HG02970 (cell line): ENCODE results near the gene PRKCH.

Source experiments
- ATAC-seq: cut with Tn5 transposase; IDR thresholded peaks from one replicate; pipeline ENCODE4 v1.9.1; 2021; ENCODE audit warnings: mild to moderate bottlenecking, moderate library complexity, moderate number of reproducible peaks; ENCODE audit not compliant: unreplicated experiment, low FRiP score

PRKCH gene

GRCh38 chr14:61335049-61335448, 13.7 kb downstream of the PRKCH start:
- no peak for ATAC-seq

DNA sequence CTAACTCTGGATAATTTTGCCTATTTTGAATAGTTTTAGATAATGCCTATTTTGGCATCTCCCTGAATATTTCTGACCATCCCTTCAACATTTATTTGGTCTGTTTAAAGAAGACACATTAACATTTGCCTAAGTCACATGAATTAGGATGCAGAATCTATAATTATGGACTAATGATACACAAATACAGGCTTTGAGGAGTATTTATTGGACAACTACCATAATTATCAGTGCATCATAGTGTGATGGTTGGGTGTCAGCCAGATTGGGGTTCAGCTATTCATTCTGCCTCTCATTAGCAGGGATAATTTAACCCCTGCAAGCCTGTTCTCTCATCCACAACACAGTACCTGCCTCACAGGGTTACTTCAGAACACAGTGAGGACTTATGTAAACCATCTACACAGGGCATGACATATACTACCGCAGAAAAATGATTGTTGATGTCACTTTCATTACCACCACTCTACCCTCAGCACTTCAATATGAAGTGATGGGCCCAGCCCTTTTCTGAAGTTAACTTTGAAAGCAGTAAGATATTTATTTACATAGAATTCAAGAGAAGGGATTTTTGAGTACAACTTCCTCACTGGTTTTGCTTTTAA, 14.4 kb downstream of the PRKCH start:
- no peak for ATAC-seq

- no peak for ATAC-seq
Measured at GRCh38 chr14:61337893-61338292, 16.5 kb downstream of the PRKCH start.

- ATAC-seq = no peak
Measured at GRCh38 chr14:61338457-61338856, 17.1 kb downstream of the PRKCH start.

- no peak for ATAC-seq
Measured at GRCh38 chr14:61341275-61342206, 20.2 kb downstream of the PRKCH start.

- no peak for ATAC-seq
Measured at GRCh38 chr14:61342486-61342885, 21.1 kb downstream of the PRKCH start.

DNA sequence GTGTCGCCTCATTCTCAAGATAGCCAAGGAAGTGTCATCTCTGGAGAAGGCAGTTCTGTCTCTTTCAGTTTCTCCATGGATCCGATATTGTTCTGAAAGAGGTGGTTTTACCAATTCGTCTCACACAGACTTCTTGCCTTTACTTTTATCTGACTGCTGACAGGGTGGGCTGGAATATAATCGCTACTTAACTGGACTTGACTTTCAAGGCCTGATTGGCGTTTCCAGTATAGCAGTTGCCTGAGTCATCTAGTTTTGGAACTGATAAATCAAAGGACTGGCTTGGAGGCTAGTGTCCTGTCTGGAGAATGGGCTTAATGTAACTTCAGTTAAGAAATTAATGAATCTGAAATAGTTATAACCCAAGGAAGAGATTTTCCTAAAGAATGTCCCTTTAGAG, 21.6 kb downstream of the PRKCH start:
- no peak for ATAC-seq

DNA sequence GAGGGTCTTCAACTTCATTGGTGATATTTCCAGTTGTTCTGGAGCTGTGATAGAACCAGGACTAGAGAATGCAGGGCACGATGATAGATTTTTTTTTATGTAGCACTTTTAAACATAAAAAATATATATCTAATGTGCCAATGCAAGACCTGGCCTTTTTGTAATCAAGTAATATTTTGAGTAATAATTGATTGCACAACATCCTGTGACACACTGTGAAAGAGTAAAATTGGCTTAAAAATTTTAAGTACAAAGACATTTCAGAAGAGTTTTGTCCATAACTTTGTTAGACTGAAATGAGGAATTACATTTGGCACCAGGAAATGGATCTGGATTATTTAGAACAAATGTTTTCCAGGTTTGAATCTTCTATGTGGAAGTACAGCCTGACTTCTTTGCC, 22.1 kb downstream of the PRKCH start:
- ATAC-seq = no peak

DNA sequence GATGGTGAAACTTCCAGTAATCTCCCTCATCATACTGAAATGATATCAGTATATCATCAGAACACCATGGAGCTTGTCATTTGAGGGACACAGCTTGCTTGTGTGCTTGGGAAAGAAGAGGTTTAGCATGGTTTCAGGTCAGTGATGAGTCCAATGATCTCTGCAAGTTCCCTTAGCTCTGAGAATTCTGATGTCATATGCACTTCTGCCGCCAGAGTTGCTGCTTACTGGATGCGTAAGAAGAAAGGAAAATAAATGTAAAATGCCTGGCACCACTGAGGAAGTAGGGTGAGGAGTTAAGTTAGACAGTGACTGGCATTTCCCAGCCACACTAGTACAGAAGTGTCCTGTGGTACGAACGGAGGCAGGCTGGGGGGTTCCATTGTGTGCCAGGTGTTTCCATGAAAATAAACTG, 22.6 kb downstream of the PRKCH start:
- no peak for ATAC-seq

DNA sequence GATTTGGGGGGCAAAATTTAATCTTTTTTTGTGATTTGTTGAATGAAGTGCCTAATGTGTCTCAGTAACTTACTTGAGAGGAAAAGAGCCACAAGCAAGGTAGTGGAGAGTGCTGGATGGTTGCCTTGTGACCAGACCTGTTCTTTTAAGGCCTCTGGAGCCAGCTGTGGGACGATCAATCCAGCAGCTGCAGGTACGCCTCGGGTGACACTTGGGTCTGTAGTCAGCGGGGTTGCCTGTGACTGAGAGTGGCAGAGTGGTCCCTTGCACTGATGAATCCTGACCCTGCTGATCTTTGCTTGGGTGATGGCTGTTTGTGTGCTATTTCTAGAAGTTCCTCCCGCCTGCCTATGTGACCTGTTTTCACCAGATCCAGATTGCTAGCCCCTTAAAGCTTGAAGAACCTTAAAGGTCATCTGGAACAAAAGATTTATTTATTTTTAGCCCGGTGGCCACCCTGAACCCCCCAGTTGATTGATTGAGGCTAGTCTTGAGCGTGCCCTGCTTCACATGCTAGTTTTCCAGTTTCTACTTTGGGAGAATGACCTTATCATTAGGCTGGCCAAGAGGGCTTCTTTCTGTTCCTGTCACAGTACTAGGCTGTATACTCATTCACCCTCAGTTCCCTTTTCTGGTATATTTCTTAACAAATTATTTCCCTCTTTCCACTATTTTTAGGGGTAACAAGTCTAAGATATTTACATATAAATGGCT, 23.2 kb downstream of the PRKCH start:
- ATAC-seq = no peak

DNA sequence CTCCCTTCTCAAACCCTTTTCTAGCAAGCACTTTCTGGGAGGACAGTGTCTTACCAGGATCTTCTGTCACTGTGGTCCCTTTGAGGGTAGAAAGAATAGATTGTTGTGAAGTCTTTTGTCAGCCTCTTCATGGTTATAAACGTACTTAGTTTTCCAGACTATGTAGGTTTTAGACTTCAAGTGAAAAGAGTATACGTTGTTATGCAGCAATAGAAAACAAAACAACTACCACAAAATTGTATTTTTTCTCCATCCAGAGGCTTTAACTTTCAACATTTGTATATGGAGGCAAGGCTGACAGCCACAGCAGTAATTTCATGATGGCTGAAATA, 23.7 kb downstream of the PRKCH start:
- ATAC-seq = no peak

DNA sequence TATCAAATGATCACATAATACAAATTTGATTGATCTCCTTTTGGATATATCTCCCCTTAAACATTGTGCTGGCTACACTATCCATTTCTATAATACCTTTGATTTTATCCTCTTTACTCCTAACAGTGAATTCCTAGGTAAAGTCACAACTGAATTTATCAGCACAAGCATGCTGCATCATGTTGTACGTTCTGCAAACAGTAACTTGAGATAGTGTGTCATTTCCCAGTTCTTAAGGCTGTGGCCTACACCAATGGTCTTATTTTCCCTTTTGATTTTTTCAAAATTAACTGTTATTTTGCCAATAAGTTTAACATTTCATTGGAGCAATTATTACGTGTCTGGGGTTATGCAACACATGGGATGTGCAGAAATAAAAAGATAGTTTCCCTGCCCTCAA, 24.8 kb downstream of the PRKCH start:
- no peak for ATAC-seq

GRCh38 chr14:61346793-61347192, 25.4 kb downstream of the PRKCH start:
- no peak for ATAC-seq

DNA sequence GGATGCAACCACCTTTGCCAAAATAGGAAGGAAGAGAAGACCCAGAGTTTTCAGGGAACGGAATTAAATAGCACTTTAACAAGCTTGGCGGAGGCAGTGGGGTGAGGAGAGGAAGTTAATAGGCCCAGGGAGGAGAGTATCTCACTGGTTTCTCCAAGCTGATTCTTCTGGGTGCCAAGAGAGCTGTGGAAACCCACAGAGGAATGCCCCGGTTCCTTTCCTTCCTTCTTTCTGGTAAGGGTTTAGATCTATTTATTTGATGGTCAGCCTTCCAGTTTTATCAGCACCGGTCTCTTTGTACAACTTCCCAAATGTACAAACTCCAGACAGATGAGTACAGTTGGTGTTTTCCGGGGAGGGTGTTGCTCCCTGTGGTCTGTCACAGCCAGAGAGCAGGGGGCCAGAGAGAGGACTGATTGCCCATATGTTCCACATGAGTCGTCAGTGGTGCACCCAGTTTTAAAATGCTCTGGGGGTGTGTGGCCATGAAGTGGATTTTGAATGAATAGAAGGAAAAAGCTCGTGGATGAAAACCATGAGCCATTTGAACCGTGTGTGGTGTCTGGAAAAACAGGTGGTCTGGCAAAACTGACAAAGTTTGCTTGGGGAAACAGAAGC, 26.6 kb downstream of the PRKCH start:
- ATAC-seq = no peak

GRCh38 chr14:61350427-61351270, 29.3 kb downstream of the PRKCH start:
- ATAC-seq = no peak

DNA sequence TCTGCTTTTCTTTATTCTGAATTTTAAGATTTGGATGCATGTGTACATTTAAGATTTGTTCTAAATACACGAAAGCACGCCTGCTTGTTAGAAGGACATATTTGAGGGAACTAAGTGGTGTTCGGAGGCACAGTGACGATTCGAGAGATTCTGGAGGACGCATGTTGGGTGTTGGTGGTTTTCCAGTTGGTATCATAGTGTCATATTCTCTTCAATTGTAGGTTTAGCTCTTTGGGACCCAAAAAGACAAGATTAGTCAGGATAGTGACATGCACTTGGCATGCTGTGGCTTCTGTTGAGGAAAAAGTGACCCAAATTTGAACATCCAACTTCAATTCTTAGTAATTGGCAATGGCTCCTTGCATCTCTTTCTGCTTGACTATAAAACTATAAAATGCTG, 30.1 kb downstream of the PRKCH start:
- no peak for ATAC-seq

GRCh38 chr14:61355892-61356325, 34.5 kb downstream of the PRKCH start:
- ATAC-seq = no peak

DNA sequence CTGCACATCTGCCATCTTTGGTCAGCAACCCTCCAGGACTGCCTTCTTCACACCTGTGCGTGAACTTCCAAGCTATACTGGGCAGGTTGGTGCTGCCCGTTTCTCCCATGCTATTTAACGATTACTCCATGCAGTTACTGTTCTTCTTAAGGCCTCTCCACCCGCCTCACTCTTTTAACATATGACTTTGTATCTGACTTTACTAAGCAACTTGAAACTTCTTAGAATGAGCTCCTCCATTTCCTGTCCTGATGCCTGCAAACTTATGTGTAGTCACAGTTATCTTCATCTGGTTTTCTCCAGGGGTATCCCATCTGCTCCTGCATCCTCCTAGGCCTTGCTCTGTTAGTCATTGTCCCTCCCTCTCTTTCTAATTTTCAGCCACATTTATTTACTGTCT, 35.7 kb downstream of the PRKCH start:
- no peak for ATAC-seq

DNA sequence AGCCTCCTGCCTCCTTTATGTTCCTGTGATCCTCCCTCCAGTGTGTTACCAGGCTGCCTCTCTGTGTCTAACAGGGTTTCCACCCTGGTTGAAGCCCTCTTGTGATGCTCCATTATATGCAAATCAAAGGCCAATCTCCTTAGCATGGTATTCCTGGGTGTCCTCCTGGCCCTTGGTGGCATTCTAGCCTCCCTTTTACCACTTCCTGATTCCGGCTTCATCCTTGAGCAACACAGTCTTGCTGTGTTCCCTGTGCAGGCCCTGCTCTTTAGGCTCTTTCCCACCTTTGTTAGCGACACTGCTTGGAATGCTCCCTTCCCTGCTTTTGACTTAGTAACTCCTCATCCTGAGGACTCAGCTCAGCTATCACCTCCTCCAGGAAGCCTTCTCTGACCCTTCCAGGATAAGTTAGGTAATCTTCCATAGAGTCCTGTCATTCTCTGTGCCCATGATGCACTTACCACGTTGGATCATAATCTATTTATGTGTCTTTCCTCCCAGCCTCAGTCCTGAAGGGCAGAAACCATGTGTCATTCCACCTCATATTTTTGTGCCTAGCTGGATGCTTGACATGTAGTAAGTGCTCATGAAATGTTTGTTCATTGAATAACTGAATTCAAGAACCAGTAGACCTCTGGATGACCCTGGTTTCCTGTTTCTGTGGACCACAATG, 37.3 kb downstream of the PRKCH start:
- ATAC-seq = no peak
